NCI-H460 (cell line): ENCODE data around the gene GFY. TPM values are rescaled to one million over a fixed set of nuclear protein-coding genes. Genes with fewer than 3 reads are reported as not detected.
A peak's percentile ranks its signal among the peaks of the same experiment; 100 is the strongest.

Experiments used
- DNase-seq: peaks from one replicate; pipeline ENCODE4 v3.0.0-alpha.2; 2016; ENCODE audit warnings: low read depth; ENCODE audit errors: extremely low read depth
- total RNA-seq: library from RNA; depleted of rRNA; stranded (reverse); fragments of >200 nt; shearing (Covaris generic); gene quantifications from 2 replicates; pipeline ENCODE4 v1.2.3, GENCODE V29; 2014

Gene GFY
- total RNA-seq, 1 experiment from 2014 or later, result not detected

DNA sequence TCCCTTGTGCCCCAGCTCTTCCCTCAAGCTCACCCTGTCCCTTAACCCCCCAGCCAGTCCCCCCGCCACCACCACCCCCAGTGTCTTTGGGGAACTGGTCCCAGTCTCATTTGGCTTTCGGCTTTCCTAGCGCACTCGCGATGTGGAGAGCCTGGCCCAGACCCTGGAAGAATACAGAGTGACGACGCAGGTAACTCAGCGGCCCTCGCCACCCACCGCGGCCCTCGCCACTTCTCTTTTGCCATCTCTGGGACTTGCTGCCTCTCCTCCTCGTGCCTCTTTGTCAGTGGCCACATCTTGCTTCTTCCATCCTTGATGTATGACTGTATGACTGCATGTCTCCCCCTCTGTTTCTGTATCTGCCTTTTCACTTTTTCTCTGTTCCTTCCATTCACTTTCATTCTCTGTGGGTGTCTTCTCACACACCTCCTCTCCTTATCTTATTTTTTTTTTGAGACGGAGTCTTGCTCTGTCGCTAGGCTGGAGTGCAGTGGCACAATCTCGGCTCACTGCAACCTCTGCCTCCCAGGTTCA lies 17.6 kb upstream of the GFY start:
- DNase-seq, result no peak

DNA sequence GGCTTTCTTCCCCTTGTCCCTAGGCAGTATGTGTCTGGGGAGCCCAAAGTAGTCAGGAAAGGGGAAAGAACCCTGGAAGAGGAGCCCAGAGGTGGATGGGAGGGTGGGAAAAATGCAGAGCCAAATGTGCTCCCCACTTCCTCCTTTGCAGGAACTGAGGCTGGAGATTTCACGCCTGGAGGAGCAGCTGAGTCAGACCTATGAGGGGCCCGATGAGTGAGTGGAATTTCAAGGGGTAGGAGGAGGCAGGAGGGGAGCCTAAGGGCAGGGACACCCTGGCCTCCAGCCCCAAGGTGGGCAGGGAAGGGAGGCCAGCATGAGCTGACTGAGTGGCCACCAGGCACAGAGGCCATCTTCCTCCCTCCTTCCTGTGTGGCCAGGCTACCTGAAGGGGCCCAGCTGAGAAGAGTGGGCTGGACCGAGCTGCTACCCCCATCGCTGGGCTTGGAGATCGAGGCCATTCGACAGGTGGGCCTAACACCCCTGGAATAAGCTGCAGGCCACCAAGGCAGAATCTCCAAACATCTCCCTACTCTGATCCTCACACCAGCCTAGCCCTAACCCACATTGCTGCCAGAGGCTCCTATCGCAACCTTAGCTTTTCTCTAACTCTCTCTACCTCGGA lies 16.3 kb upstream of the GFY start:
- DNase-seq, result no peak

DNA sequence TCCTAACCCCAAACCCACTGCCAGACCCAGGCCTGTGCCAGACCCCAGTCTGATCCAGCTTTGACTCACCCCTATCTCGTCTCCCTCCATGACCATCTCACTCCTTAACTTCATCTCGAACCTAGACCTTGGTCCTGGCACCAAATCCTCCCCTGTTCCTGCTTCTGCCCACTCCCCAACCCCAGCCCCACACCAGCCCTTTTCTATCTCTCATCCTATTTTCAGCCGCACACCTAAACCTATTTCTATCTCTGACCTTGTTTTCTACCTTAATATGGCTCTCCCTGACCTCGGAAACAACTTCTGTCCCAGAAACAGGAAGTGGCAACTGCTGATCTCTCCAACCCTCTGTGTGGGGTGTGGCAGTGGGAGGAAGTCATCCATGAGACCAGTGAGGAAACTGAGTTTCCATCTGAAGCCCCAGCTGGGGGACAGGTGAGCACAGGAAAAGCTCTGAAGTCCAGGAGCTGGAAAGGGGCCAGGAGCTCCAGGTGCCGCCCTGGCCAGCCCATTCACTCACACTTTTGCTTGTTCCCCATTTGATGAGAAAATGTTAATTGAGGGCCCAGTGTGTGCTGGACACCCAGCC lies 15.7 kb upstream of the GFY start:
- no peak for DNase-seq

DNA sequence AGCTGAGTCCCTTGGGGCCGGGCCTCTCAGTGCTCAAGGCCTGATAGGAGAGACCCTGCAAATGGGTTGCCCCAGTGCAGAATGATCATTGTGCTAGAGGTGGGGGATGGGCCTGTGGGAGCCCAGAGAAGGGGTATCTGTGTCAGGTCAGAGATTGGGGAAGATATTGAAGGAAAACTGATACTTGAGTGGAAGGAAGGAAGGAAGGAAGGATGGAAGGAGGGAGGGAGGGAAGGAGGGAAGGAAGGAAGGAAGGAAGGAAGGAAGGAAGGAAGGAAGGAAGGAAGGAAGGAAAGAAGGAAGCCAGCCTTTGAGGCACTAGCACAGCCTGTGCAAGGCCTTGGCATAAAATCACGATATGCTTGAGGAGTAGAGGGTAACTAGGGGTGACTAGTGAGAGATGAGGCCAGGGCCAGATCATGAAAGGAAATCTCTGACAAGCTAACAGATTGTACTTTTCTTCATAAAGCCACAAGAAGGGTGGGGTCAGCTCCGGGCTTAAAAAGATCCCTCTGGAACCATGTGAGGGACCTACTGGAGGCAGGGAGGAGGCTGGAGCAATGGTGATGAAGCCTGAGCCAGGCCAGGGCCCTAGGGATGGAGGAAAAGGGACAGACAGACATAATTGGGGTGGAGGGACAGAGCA lies 13.4 kb upstream of the GFY start:
- no peak for DNase-seq

DNA sequence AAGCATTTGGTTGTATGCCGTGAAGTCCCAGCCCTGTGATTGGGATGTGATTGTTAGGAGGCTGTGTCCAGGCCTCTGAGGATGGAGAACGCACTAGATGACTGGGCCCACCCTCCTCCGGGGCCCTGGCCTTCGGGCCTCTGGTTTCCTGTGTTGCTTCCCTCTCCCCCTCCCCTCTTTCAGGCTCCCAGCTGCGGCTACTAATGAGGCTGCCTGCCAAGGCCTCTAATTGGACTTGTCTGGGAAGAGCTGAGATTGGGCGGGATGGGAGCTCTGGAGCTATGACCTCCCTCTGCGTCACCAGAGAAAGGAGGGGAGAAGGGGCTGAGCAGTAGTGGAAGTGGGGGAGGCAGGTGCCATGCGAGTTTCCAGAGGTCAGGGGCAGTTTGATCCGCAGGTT lies 11.8 kb upstream of the GFY start:
- DNase-seq, result no peak

DNA sequence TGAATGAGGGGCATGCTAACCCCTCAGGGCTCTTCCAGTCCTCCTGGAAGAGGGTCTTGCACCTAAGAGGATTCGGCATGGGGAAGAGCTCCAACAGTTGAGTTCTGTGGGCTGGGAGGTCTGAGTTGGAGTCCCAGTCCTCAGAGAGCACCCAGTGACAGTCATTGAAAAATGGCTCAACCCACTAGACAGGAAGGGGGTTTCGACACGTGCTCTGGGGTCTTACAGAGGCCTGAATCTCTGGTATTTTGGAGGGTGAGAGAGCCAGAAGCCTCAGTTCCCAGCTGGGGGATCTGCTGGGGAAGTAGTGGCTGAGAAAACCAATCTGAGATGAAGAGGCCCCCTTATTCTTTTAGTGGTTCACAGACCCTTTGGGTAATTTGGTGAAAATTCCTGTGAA lies 10.9 kb upstream of the GFY start:
- DNase-seq, result no peak

DNA sequence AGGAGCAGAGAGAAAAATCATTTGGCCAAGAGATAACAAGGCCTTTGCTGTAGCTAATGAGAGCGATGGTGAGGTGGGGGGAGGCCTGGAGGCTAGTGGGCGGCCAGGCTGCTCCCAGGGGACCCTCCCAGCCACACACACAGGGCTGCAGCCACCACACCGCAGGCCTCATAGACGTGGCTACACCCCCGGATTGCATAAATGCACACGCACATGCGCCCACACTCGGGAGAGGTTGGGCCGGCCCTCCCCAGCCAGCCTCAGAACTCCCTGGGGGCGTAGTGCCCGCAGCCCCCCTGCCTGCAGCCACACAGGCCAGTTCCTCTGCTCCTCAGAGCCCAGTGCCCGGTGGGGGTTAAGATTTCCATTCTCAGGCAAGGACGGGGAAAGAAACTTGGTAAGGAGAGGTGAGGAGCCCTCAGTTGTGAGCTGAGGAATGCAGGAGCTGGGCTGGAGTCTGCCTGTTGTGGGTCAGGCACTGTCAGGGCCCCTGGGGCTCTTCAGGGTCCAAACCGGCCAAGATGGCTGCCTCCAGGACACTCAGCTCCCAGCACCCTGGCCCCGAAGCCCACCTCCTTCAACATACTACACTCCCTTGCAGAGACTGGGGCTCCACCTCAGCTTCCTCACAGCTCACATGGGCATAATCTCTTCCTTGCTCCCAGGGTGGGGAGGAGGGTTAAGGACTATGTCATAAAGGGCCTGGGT lies 9.9 kb upstream of the GFY start:
- DNase-seq, result no peak

DNA sequence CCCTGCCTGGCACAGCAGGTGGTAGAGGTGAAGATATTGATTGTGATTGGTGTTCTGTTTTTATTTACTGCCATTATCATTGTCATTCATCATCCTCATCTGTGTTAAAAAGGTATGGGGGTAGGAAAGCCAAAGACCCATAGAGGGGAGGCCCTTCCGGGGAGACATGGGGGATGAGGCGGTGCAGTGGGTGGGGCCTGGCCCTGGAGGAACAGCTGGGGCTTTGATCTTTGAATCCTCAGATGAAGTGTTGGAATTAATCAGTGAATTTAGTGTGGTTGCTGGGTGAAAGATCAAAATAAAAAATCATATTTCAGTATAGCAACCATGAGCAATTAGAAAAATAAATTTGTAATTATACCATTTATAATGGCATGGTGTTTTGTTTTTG lies 9.4 kb upstream of the GFY start:
- DNase-seq, result no peak

DNA sequence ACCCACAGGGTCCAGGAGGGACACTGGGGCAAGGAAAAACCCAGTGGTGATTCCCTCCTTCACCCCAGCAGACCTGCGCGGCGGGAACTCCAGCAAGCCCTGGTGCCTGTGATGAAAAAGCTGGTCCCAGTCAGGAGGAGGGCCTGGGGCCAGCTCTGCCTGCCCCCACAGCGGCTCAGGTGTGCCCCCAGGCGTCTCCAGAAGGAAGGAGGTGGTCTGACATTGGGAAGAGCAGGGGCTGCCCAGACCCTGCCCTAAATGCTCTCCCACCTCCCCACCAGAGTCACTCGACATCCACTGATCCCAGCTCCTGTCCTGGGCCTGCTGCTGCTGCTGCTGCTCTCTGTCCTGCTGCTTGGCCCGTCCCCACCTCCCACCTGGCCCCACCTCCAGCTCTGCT lies 8.1 kb upstream of the GFY start:
- no peak for DNase-seq

DNA sequence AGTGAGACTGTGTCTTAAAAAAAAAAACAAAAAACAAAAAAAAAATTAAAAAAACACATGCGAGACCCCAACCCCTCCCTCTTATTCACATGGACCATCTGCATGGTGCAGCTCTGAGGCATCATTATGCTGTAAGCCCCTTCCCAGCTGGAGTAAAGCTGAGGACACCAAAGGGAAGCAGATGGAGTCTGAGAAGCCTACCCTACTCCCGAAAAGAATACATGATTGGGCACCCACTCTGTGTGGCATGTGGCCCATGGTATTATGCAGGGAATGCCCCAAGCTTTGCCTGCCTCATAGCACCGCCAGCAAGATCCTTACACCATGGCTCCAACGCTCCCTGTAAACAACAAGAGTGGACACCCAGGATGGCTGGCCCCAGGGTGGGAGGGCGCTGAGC lies 6.7 kb upstream of the GFY start:
- DNase-seq, result no peak

DNA sequence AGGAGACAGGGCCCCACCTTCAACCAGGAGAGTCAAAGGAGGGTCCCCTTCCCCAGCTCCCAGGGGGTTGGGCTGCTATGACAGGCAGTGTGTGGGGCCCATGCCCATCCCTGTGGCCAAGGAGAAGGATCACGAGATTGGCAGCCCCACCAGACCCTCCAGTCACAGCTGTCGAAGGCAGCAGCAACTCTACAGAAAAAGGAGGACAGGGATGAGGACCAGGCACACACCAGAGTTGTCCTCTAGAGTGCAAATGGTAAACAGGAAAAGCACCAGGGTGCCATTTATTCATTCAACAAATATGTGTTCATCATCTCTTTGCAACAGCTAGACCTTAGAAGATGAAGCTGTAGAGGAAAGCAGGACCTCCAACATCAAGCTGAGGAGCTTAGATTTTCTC lies 6.0 kb upstream of the GFY start:
- no peak for DNase-seq

DNA sequence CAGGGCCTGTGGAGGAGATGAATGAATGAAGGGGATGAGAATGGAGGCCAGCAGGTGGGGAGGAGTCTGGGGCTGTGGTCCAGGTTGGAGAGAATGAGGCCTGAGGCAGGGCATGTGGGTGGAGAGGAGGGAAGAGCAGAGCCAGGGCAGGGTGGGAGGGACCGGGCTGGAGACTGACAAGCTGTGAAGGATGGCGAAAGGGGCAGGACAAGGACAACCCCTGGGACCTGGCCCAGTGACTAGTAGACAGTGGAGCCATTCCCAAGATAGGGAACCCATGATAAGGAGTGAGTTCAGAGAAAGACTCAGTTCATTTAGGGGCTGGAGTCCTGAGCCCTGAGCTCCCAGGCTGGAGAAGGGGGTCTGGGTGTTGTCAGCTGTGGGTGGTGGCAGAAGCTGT lies 5.0 kb upstream of the GFY start:
- DNase-seq, result no peak

DNA sequence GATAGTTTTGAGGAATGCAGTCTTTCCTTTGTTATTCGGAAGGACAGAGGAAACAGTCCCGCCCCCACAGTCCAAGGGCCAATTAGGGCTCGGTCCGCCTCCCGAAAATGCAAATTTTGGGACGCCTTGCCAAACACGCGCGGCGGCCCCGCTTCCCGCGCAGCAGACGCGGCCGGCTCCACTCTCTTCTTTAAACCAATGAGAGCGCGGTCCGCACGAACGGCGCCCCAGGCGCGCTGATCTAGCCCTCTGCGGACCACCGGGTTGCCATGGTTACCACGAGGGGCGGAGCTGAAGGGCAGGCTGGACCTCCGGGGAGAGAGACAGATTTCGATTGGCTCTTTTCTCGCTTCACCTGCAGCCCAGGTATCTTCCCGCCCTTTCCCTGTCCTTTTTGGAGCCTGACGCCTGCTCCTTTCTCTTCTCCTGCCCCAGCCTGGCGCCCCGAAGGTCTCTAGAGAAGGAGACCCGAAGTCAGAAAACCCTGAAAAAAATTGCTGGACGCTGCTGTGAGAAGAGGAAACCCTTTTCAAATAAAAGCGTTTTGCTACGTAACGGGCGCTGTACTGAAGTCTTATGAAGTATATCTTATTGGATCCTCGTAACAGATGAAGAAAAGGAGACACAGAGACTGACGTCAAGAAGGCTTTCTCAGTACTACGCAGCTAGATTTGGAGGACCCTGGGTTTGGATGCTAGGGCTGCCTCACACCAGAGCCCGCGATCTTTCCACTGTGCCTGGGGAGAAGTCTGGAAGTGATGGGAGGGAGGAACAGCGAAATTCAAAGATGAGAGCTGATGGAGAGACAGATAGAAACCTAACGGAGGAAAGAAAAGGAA lies 3.9 kb upstream of the GFY start:
- DNase-seq, result peak; percentile 26

DNA sequence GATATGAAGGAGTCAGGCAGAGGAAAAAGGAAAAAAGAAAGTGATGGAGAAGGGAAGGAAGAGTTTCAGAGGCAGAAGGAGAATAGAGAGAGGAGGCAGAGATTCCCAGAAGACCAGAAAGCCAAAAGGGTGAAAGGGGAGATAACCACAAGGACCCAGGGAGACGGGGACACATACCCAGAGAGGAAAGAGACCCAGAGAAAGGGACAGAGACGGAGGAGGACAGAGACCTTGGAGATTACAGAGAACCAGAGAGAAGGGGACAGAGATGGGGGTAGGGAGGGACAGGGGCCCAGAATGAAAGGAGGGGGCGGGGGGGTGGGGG lies 3.3 kb upstream of the GFY start:
- no peak for DNase-seq

DNA sequence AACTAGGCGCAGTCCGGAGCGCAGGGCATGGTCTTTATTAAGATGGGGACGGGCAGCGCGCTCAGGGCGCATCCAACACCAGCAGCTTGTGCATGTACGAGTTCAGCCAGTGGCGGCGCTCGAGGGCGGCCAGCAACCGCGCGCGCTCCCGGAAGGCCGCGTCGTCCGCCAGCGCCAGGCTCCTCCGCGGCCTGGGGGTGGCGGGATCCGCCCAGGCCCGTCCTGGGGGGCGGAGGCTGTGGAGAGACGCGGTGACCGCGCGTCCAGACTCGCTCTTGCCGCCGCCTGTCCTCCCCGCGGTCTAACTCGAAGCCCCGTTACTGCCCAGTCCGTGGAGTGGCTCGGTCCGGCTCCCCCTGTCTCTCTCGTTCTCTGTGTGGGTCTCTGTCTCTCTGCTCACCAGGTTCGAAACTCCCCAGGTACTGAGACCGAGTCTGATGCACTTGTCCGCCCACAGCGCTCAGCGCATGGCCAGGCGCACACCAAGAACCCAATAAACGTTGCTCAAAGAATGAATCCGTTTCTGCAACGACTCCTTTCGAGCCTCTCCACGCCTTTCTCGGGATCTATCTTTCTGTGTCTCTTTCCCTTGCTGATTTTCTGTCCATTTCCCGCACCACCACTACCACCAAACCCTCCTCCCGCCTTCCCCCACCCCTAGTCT lies 2.6 kb upstream of the GFY start:
- DNase-seq, result peak; percentile 40

DNA sequence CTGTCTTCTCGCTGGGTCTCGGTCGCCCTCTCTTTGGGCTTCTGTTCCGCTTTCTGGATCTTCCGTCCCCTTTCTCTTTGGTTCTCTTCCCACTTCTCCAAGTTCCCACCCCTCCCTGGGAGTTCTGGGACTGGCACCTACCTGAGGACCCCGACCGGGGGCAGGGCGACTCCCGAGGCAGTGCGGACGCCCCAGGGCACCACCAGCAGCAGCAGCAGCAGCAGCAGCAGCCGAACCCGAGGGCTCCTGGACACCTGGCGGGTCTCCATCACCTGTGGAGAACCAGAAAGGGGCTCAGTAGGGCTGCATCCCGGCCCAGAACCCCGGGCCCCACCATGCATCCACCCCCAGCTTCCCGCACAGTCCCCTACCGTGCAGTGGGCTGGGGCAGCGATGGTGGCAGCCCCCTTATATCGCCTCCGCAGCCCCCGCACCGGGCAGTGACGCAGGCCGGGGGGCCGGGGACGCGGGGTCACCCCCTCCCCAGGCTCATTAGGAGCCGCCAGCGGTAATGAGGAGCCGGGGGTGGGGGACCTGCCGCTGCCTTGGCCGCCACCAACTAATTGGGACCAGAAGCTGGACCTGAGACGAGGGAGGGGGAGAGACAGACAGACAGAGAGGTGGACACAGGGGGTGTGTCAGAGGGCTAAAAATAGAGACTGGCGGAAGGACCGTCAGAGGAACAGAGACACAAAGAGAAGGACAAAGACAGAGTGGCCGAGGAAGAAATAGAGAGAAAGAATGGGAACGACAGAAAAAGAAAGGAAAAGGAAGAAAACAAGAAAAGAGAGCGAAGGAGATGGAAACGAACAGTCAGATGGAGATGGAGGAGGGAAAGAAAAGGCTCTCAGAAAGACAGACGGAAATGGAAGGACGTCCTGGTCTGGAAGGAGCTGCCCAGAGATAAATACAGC lies 1.9 kb upstream of the GFY start, which contains the start of gene PTH2:
TSS of gene PTH2 (minus strand) at position 371 of the 914 bp plus-strand sequence. CDS start at position 269, 102 bp downstream.
- DNase-seq, result no peak

DNA sequence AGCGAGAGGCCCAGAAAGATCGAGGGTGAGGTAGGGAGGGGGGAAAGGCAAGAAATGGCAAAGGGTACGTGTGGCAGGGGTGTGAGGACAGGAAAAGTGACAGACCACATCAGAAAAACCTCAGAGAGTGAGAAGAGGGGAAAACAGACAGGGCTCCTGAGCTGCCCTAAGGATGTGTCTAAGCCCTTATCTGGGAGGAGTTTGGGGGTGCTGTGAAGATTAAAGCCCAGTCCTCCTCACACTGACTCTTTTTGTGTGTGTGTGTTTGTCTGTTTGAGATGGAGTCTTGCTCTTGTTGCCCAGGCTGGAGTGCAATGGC lies 1.2 kb upstream of the GFY start:
- DNase-seq, result no peak

DNA sequence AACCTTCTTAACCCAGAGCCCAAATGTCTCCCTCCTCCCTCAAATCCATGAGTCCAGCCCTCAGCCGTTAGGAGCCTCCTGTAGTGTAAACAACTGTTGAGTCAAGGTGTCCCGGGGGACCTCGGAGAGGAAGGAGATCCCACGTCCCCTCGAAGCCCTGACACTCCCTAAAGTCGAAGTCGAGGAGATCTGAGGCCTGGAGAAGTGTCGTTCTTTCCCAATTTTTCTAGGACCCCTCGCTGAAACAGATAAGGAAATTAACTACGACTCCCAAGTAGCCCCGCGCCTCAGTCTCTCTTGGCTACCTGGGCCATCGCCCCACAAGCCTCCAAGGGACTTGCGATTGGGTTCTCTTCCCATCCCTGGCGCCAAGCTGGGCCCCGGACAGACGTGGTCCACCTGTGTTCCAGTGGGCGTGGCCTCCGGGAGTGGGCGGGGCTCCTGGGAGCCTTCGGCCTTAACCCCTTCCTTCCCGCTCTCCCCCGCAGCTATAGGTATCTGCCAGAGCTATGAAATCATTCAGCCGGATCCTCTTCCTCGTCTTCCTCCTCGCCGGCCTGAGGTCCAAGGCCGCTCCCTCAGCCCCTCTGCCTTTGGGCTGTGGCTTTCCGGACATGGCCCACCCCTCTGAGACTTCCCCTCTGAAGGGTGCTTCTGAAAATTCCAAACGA lies 869 bp downstream of the GFY start:
- DNase-seq, result no peak

DNA sequence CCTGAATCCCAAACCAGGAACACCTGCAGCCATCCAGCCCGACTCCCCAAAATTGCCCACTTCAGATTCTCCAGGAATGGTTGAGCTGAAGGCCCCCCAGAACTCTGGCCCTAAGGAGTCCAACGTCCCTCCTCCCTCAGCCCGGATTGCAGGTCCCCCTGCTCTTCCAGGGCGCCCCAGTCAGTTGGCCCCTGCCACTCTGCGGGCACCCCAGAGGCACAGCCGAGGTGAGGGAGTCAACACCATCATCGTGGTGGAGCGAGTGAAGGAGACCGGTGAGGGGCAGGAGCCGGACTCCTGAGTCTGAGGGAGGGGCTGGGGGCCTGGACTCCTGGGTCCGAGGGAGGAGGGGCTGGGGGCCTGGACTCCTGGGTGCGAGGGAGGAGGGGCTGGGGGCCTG lies 2.2 kb downstream of the GFY start:
- no peak for DNase-seq
